K562 (cell line): ENCODE measurements around the gene ZNF280C. TPM values are rescaled to one million over a fixed set of nuclear protein-coding genes. Genes with fewer than 3 reads are reported as not detected.
A peak's percentile ranks its signal among the peaks of the same experiment; 100 is the strongest.

Experiments
- CBFA2T3 ChIP-seq: fragments of 450-650 bp; IDR thresholded peaks from 2 replicates; pipeline ENCODE4 v1.6.1; 2017
- CHD4 ChIP-seq: fragments of 200-600 bp; sonication (generic); IDR thresholded peaks from 3 replicates; pipeline ENCODE4 v1.6.1; 2012; ENCODE audit warnings: low read depth, mild to moderate bottlenecking, mixed read lengths, low read length, inconsistent platforms; ENCODE audit not compliant: insufficient read depth, insufficient replicate concordance, poor library complexity, severe bottlenecking
- CSDE1 ChIP-seq, 2 experiments: fragments of 450-650 bp; IDR thresholded peaks; 2 replicates each; pipeline ENCODE4 v1.6.1; 2016; ENCODE audit warnings: mild to moderate bottlenecking in 1 of 2
- ETV5 ChIP-seq: sonication (generic); formaldehyde crosslinking; IDR thresholded peaks from 2 replicates; pipeline ENCODE4 v1.4.0; 2020; ENCODE audit warnings: low read depth, mild to moderate bottlenecking, missing genetic modification reagents
- GTF2A2 ChIP-seq: IDR thresholded peaks from 2 replicates; pipeline ENCODE4 v1.6.1; 2016; ENCODE audit warnings: mild to moderate bottlenecking, missing genetic modification characterization, missing compliant biosample characterization
- HDAC3 ChIP-seq: fragments of 450-650 bp; IDR thresholded peaks from 2 replicates; pipeline ENCODE4 v1.6.1; 2018; ENCODE audit warnings: borderline replicate concordance, mild to moderate bottlenecking, moderate library complexity; ENCODE audit not compliant: partially characterized antibody
- KLF1 ChIP-seq: fragments of 450-650 bp; IDR thresholded peaks from 2 replicates; pipeline ENCODE4 v1.6.1; 2016; ENCODE audit warnings: missing genetic modification characterization, missing compliant biosample characterization
- MLLT1 ChIP-seq, 2 experiments: fragments of 450-650 bp; IDR thresholded peaks; 2 replicates each; pipeline ENCODE4 v1.6.1; 2016
- MTA3 ChIP-seq: fragments of 450-650 bp; formaldehyde crosslinking; IDR thresholded peaks from 2 replicates; pipeline ENCODE4 v1.6.1; 2017; ENCODE audit warnings: mild to moderate bottlenecking, borderline replicate concordance
- NCOA4 ChIP-seq: fragments of 450-650 bp; IDR thresholded peaks from 2 replicates; pipeline ENCODE4 v1.6.1; 2018; ENCODE audit warnings: mild to moderate bottlenecking; ENCODE audit not compliant: partially characterized antibody
- NFIC ChIP-seq: fragments of 450-650 bp; IDR thresholded peaks from 2 replicates; pipeline ENCODE4 v1.6.1; 2017; ENCODE audit warnings: mild to moderate bottlenecking, inconsistent platforms
- NR2F6 ChIP-seq: fragments of 450-650 bp; formaldehyde crosslinking; IDR thresholded peaks from 2 replicates; pipeline ENCODE4 v1.4.0; 2020; ENCODE audit warnings: mild to moderate bottlenecking
- RAD21 ChIP-seq, 2 experiments: fragments of 250-450 bp in 1 of 2; fragments of 450-650 bp in 1 of 2; sonication (Bioruptor Pico) in 1 of 2; formaldehyde crosslinking in 1 of 2; IDR thresholded peaks in 1 of 2; conservative IDR thresholded peaks in 1 of 2; 2 replicates each; pipeline versions ENCODE4 v1.4.0 to v1.8.0; 2020 to 2022; ENCODE audit warnings: mild to moderate bottlenecking in 2 of 2, moderate library complexity in 1 of 2
- RREB1 ChIP-seq: fragments of 250-450 bp; sonication (Bioruptor Pico); IDR thresholded peaks from 2 replicates; pipeline ENCODE4 v1.4.0; 2020
- SMC3 ChIP-seq: conservative IDR thresholded peaks from 2 replicates; pipeline ENCODE4 v1.6.1; 2011; ENCODE audit warnings: low read depth, low read length, improper control_type of control experiment; ENCODE audit not compliant: insufficient read depth
- THRAP3 ChIP-seq: fragments of 450-650 bp; IDR thresholded peaks from 2 replicates; pipeline ENCODE4 v1.6.1; 2016; ENCODE audit warnings: mild to moderate bottlenecking, inconsistent platforms, borderline replicate concordance
- ZBTB33 ChIP-seq: sonication (generic); formaldehyde crosslinking; IDR thresholded peaks from 2 replicates; pipeline ENCODE4 v1.8.1; 2023; ENCODE audit warnings: mild to moderate bottlenecking, missing genetic modification reagents
- ZBTB8A ChIP-seq: fragments of 450-650 bp; IDR thresholded peaks from 2 replicates; pipeline ENCODE4 v1.6.1; 2018; ENCODE audit warnings: mild to moderate bottlenecking, moderate library complexity; ENCODE audit not compliant: partially characterized antibody
- ZNF444 ChIP-seq: fragments of 250-450 bp; sonication (Bioruptor Pico); IDR thresholded peaks from 2 replicates; pipeline ENCODE4 v1.4.0; 2020; ENCODE audit warnings: mild to moderate bottlenecking, moderate library complexity
- polyA plus RNA-seq, 8 experiments: library from polyadenylated mRNA; depleted of rRNA in 4 of 8; stranded (reverse) in 5 of 8; unstranded in 3 of 8; fragments of >200 nt; fragmentation: Nextera tagmentation in 2 of 8; fragmentation: Illumina TruSeq in 1 of 8; extraction: Ambion mirVana in 2 of 8; extraction: Trizol in 1 of 8; gene quantifications; 2 replicates each; pipeline versions ENCODE4 v1.2.1 to v1.2.3, GENCODE V29; 2011 to 2014; ENCODE audit warnings: inconsistent platforms in 1 of 8, missing spikeins in 1 of 8
- total RNA-seq, 7 experiments: library from RNA; depleted of rRNA in 6 of 7; stranded (reverse); fragments of >200 nt in 6 of 7; fragmentation: Illumina TruSeq in 2 of 7; extraction: Trizol in 2 of 7; gene quantifications; 2 replicates each; pipeline versions ENCODE4 v1.2.1 to v1.2.3, GENCODE V29; 2011 to 2021; ENCODE audit warnings: low replicate concordance in 1 of 7

The ZNF280C gene
- total and polyA plus RNA-seq, 9 of the 15 experiments (the other 6 are each of a cell fraction or from before 2014, with no cell fraction given): 1.6 to 8.3 (median 4.4) TPM

- TF ChIP-seq RREB1 (CRISPR knock-in tag) (no peak), THRAP3 (peak; percentile 96; the same call in 1 of the 2 replicates), GTF2A2 (tag) (no peak), ZNF444 (CRISPR knock-in tag) (no peak), ZBTB8A (no peak), NCOA4 (no peak), ETV5 (CRISPR knock-in tag) (peak; percentile 75), CBFA2T3 (peak; percentile 36), SMC3 (no peak), KLF1 (no peak), HDAC3 (peak; percentile 97), MLLT1 (IDR thresholded peaks at IDR 0.05) (peak in 1 of 2 experiments; percentile 47; a peak in 1 of 4 replicates), ZBTB33 (no peak; the same call in 1 of the 2 replicates), CSDE1 (IDR thresholded peaks at IDR 0.05) (no peak), MTA3 (peak; percentile 74; the same call in 1 of the 2 replicates), NR2F6 (CRISPR knock-in tag) (no peak), NFIC (peak; percentile 20), CHD4 (no peak), RAD21 (CRISPR knock-in tag; conservative IDR thresholded peaks at IDR 0.05 in 1 of 2, IDR thresholded peaks at IDR 0.05 in 1 of 2) (peak; percentile 13 to 16; a peak in 1 of 4 replicates)
Measured at GRCh38 chrX:130165703-130166502, 102.8 kb downstream of the ZNF280C start, which contains the start of gene AIFM1 (continued).
